ENCODE measurements around the gene FGF2. TPM values are rescaled to one million over a fixed set of nuclear protein-coding genes. Genes with fewer than 3 reads are reported as not detected.
"Not testable (repeated sequence)": the region's sequence is repeated elsewhere in the genome, so short reads cannot be mapped to it uniquely, and the experiment has no call there.

The FGF2 gene
- total RNA-seq, 1 experiment from 2014 or later: not detected

DNA sequence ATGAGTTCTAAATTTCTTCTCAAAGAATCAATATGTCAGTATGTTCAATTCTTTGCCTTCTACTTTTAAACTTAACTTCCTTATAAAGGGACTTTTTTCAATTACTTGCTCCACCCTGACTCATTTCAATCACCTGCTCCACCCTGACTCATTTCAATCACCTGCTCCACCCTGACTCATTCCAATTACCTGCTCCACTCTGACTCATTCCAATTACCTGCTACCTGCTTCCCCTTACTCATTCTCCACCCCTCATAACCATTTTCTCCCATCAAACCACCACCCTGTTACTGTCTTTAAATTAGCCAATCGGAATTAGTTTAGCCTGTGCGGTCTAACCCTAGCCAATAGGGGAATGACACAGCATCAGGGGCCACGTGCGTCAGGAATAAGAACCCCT, 40.3 kb upstream of the FGF2 start:
- not testable (repeated sequence) for H4K20me1 ChIP-seq (ENCODE audit: insufficient read depth, low read depth, low read length); H3K27me3 ChIP-seq (ENCODE audit: low read length); H3K79me2 ChIP-seq (ENCODE audit: low read length); H3K27ac ChIP-seq (ENCODE audit: low read length); H3K9me2 ChIP-seq (replicated peaks; ENCODE audit: insufficient read depth, low read length); H3K9ac ChIP-seq (ENCODE audit: low read length); H3K9me3 ChIP-seq (ENCODE audit: low read length); H3K4me3 ChIP-seq (ENCODE audit: low read length); H3K4me2 ChIP-seq (ENCODE audit: low read depth, low read length, poor library complexity, severe bottlenecking); H3K4me1 ChIP-seq (ENCODE audit: low read length); DNase-seq; H3K36me3 ChIP-seq (ENCODE audit: insufficient read depth, low read length); H2AFZ ChIP-seq (ENCODE audit: low read length)

DNA sequence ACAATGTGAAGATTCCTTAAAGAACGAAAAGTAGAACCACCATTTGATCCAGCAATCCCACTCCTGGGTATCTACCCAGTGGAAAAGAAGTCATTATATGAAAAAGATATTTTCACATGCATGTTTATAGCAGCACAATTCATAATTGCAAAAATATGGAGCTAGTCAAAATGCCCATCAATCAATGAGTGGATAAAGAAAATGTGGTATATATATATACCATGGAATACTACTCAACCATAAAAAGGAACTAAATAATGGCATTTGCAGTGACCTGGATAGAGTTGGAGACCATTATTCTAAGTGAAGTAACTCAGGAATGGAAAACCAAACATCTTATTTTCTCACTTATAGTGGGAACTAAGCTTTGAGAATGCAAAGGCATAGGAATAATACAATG, 39.7 kb upstream of the FGF2 start:
- not testable (repeated sequence) for H4K20me1 ChIP-seq (ENCODE audit: insufficient read depth, low read depth, low read length); H3K27me3 ChIP-seq (ENCODE audit: low read length); H3K4me1 ChIP-seq (ENCODE audit: low read length); DNase-seq; H3K36me3 ChIP-seq (ENCODE audit: insufficient read depth, low read length); H3K27ac ChIP-seq (ENCODE audit: low read length); H2AFZ ChIP-seq (ENCODE audit: low read length); H3K79me2 ChIP-seq (ENCODE audit: low read length); H3K4me3 ChIP-seq (ENCODE audit: low read length); H3K9me2 ChIP-seq (replicated peaks; ENCODE audit: insufficient read depth, low read length); H3K9ac ChIP-seq (ENCODE audit: low read length); H3K9me3 ChIP-seq (ENCODE audit: low read length); H3K4me2 ChIP-seq (ENCODE audit: low read depth, low read length, poor library complexity, severe bottlenecking)

- no peak overlapping the region for H2AFZ ChIP-seq (ENCODE audit: low read length)
Measured at GRCh38 chr4:122787940-122788339, 38.7 kb upstream of the FGF2 start.

GRCh38 chr4:122788935-122789334, 37.7 kb upstream of the FGF2 start:
- no peaks in the 10 kb centered on the region for H4K20me1 ChIP-seq (ENCODE audit: insufficient read depth, low read depth, low read length)
- H3K79me2 ChIP-seq (ENCODE audit: low read length): no peaks in the 10 kb centered on the region
- no peak overlapping the region for H3K27ac ChIP-seq (ENCODE audit: low read length)
- H3K9me3 ChIP-seq (ENCODE audit: low read length): no peaks in the 10 kb centered on the region
- no peak overlapping the region for H3K9ac ChIP-seq (ENCODE audit: low read length)
- H3K36me3 ChIP-seq (ENCODE audit: insufficient read depth, low read length): no peaks in the 10 kb centered on the region
- no peak overlapping the region for H2AFZ ChIP-seq (ENCODE audit: low read length)
- DNase-seq: no peak
- no peaks in the 10 kb centered on the region for H3K9me2 ChIP-seq (replicated peaks; ENCODE audit: insufficient read depth, low read length)
- H3K4me2 ChIP-seq (ENCODE audit: low read depth, low read length, poor library complexity, severe bottlenecking): no peak overlapping the region
- no peaks in the 10 kb centered on the region for H3K27me3 ChIP-seq (ENCODE audit: low read length)
- no peak overlapping the region for H3K4me3 ChIP-seq (ENCODE audit: low read length)
- no peaks in the 10 kb centered on the region for H3K4me1 ChIP-seq (ENCODE audit: low read length)

More at GRCh38 chr4:122787940-122788339, 38.7 kb upstream of the FGF2 start:
- Histone ChIP-seq H3K9me3 (ENCODE audit: low read length) (no peaks in the 10 kb centered on the region), H3K4me2 (ENCODE audit: low read depth, low read length, poor library complexity, severe bottlenecking) (no peak overlapping the region), H3K36me3 (ENCODE audit: insufficient read depth, low read length) (no peaks in the 10 kb centered on the region), H3K4me3 (ENCODE audit: low read length) (no peak overlapping the region), H3K4me1 (ENCODE audit: low read length) (no peaks in the 10 kb centered on the region), H3K9me2 (replicated peaks; ENCODE audit: insufficient read depth, low read length) (no peaks in the 10 kb centered on the region), H4K20me1 (ENCODE audit: insufficient read depth, low read depth, low read length) (no peaks in the 10 kb centered on the region), H3K79me2 (ENCODE audit: low read length) (no peaks in the 10 kb centered on the region), H3K27ac (ENCODE audit: low read length) (no peak overlapping the region), H3K27me3 (ENCODE audit: low read length) (no peaks in the 10 kb centered on the region), H3K9ac (ENCODE audit: low read length) (no peak overlapping the region)
- no peak for DNase-seq

GRCh38 chr4:122793811-122794210, 32.8 kb upstream of the FGF2 start:
- DNase-seq: no peak
- no peak overlapping the region for H3K9ac ChIP-seq (ENCODE audit: low read length)
- no peaks in the 10 kb centered on the region for H3K9me2 ChIP-seq (replicated peaks; ENCODE audit: insufficient read depth, low read length)
- H4K20me1 ChIP-seq (ENCODE audit: insufficient read depth, low read depth, low read length): no peaks in the 10 kb centered on the region
- H3K27me3 ChIP-seq (ENCODE audit: low read length): no peaks in the 10 kb centered on the region
- no peak overlapping the region for H3K4me3 ChIP-seq (ENCODE audit: low read length)
- no peak overlapping the region for H3K4me2 ChIP-seq (ENCODE audit: low read depth, low read length, poor library complexity, severe bottlenecking)
- no peaks in the 10 kb centered on the region for H3K36me3 ChIP-seq (ENCODE audit: insufficient read depth, low read length)
- H3K27ac ChIP-seq (ENCODE audit: low read length): no peak overlapping the region
- no peaks in the 10 kb centered on the region for H3K9me3 ChIP-seq (ENCODE audit: low read length)
- no peak overlapping the region for H2AFZ ChIP-seq (ENCODE audit: low read length)
- H3K4me1 ChIP-seq (ENCODE audit: low read length): no peaks in the 10 kb centered on the region
- H3K79me2 ChIP-seq (ENCODE audit: low read length): no peaks in the 10 kb centered on the region

DNA sequence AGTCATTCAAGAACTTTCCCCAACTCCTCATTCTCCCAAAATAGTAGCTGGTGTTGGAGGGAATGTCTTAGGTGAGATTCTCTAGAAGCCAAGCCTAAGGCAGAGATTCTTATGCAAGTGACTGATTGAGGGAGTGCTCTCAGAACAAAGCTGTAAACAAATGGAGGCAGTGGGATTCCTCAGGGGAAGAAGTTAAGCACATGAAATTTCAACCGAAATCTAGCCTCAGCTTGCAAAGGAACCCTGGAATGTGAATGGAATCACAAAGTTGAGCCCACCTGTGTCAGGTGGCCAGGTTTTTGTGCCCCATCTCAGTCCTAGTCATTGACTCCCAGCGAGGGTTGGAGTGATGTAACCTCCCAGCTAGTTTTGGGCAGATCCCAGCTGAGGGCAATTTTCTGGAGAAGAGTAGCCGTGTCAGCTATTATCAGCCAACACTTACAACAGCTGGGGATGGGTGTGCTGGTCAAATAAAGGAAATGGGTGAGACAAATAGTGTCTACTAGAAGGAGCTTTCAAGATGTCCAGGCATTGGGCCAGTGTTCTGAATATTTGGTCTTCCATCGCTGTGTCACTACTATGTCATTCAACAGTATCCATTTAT, 29.7 kb upstream of the FGF2 start:
- DNase-seq: no peak
- H3K4me2 ChIP-seq (ENCODE audit: low read depth, low read length, poor library complexity, severe bottlenecking): no peak overlapping the region
- H4K20me1 ChIP-seq (ENCODE audit: insufficient read depth, low read depth, low read length): no peaks in the 10 kb centered on the region

GRCh38 chr4:122797405-122798094, 29.1 kb upstream of the FGF2 start:
- Histone ChIP-seq H3K4me3 (ENCODE audit: low read length) (no peak overlapping the region), H2AFZ (ENCODE audit: low read length) (no peak overlapping the region), H3K79me2 (ENCODE audit: low read length) (no peaks in the 10 kb centered on the region), H3K9me3 (ENCODE audit: low read length) (no peaks in the 10 kb centered on the region), H3K36me3 (ENCODE audit: insufficient read depth, low read length) (no peaks in the 10 kb centered on the region), H4K20me1 (ENCODE audit: insufficient read depth, low read depth, low read length) (no peaks in the 10 kb centered on the region), H3K9ac (ENCODE audit: low read length) (no peak overlapping the region), H3K27me3 (ENCODE audit: low read length) (no peaks in the 10 kb centered on the region), H3K27ac (ENCODE audit: low read length) (no peak overlapping the region), H3K9me2 (replicated peaks; ENCODE audit: insufficient read depth, low read length) (no peaks in the 10 kb centered on the region), H3K4me1 (ENCODE audit: low read length) (no peaks in the 10 kb centered on the region), H3K4me2 (ENCODE audit: low read depth, low read length, poor library complexity, severe bottlenecking) (no peak overlapping the region)
- DNase-seq: no peak

More for the DNA sequence above, 29.7 kb upstream of the FGF2 start:
- Histone ChIP-seq H3K9ac (ENCODE audit: low read length) (no peak overlapping the region), H3K79me2 (ENCODE audit: low read length) (no peaks in the 10 kb centered on the region), H3K9me2 (replicated peaks; ENCODE audit: insufficient read depth, low read length) (no peaks in the 10 kb centered on the region), H3K4me1 (ENCODE audit: low read length) (no peaks in the 10 kb centered on the region), H3K9me3 (ENCODE audit: low read length) (no peaks in the 10 kb centered on the region), H3K27ac (ENCODE audit: low read length) (no peak overlapping the region), H3K27me3 (ENCODE audit: low read length) (no peaks in the 10 kb centered on the region), H3K4me3 (ENCODE audit: low read length) (no peak overlapping the region), H3K36me3 (ENCODE audit: insufficient read depth, low read length) (no peaks in the 10 kb centered on the region), H2AFZ (ENCODE audit: low read length) (no peak overlapping the region)

DNA sequence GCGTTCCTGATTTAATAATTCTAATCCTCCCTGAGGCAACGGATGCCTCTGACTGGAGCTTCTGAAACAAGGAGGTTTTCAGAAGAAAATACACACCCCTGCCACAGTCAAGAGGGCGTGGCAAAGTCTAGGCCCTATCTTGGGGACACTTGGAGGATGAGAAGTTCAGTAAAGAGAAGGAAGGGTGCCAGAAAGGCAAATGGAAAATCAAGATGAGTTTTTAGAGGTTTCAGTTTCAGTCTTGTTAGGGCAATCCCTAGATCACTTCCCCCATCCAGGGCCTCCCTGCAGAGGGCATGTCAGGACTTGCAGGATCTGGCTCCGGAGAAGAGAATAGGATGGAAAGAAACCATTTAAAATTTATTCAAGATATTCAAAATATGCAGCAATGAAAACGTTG, 28.5 kb upstream of the FGF2 start:
- Histone ChIP-seq H3K27me3 (ENCODE audit: low read length) (no peaks in the 10 kb centered on the region), H3K79me2 (ENCODE audit: low read length) (no peaks in the 10 kb centered on the region), H4K20me1 (ENCODE audit: insufficient read depth, low read depth, low read length) (no peaks in the 10 kb centered on the region), H3K9me3 (ENCODE audit: low read length) (no peaks in the 10 kb centered on the region), H3K27ac (ENCODE audit: low read length) (no peak overlapping the region), H3K9me2 (replicated peaks; ENCODE audit: insufficient read depth, low read length) (no peaks in the 10 kb centered on the region), H3K4me2 (ENCODE audit: low read depth, low read length, poor library complexity, severe bottlenecking) (no peak overlapping the region), H3K9ac (ENCODE audit: low read length) (no peak overlapping the region), H2AFZ (ENCODE audit: low read length) (no peak overlapping the region), H3K36me3 (ENCODE audit: insufficient read depth, low read length) (no peaks in the 10 kb centered on the region), H3K4me3 (ENCODE audit: low read length) (no peak overlapping the region), H3K4me1 (ENCODE audit: low read length) (no peaks in the 10 kb centered on the region)
- DNase-seq: no peak
